ENCODE measurements around the gene BCL7A. TPM values are rescaled to one million over a fixed set of nuclear protein-coding genes. Genes with fewer than 3 reads are reported as not detected.
A peak's percentile ranks its signal among the peaks of the same experiment; 100 is the strongest.

Gene BCL7A
- total RNA-seq, 1 donor: 4.7 TPM

DNA sequence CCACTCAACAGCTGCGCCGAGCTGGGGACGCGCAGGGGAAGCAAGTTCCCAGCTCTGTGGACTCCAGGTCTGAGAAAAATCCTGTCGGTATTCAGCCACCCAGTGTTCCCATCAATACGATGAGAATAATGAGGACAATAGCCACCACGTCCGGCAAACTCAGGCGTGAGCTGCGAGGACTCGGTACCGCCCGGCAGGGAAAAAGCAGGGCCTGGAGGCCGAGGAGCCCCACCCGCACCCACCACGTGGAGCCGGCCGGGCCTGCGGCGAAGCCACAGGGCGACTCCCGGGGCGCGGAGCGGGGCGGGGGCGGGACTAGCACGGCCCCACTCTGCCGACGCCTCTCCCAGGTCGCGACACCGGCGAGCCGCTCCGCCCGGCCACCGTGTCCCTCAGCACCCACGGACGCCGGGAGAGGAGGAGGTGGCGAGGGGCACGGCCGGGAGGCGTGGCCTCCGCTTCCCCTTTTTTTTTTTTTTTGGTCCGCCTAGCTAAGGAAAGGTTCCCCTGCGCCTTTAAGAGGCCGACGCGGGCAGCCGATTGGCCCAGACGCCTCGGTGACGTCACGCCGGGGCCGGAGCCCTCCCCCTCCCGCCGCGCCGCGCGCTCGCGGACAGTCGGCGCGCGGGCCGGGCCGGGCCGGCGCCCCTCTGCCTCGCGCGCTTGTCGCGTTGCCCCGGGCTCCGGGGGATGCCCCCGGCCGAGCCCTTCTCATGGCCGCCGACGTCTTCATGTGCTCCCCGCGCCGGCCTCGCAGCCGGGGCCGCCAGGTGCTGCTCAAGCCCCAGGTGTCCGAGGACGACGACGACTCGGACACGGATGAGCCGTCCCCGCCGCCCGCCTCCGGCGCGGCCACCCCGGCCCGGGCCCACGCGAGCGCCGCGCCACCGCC, 56.7 kb downstream of the BCL7A start, which contains the start of gene MLXIP:
TSS of gene MLXIP (plus strand) at position 616 of the 892 bp plus-strand sequence. CDS start at position 714, 98 bp downstream.
- peaks cover 44% of the 10 kb centered on the region for H3K79me2 ChIP-seq (ENCODE audit: insufficient read depth, low read length)
- peak within 1 kb of the TSS; percentile 82 for H3K4me3 ChIP-seq (ENCODE audit: insufficient read depth, low read length)
- no peaks in the 10 kb centered on the region for H3K9me3 ChIP-seq (ENCODE audit: low read depth, low read length)
- no peaks in the 10 kb centered on the region for H3K27me3 ChIP-seq (ENCODE audit: insufficient read depth, low read length)
- no peak for TF ChIP-seq CTCF (IDR thresholded peaks at IDR 0.05; ENCODE audit: extremely low read depth, low read depth, low read length)
- H4K20me1 ChIP-seq (ENCODE audit: insufficient read depth, low read length): peaks cover 38% of the 10 kb centered on the region
- H3K36me3 ChIP-seq (ENCODE audit: insufficient read depth, low read length): no peaks in the 10 kb centered on the region
- H3K4me1 ChIP-seq (ENCODE audit: insufficient read depth, low read length): peaks cover 32% of the 10 kb centered on the region
- H3K27ac ChIP-seq (ENCODE audit: low read depth, low read length): peak within 1 kb of the TSS; percentile 83
- H2AFZ ChIP-seq (ENCODE audit: low read length): peak within 1 kb of the TSS; percentile 70
- DNase-seq (ENCODE audit: insufficient read length, low spot score, missing footprints): peak; percentile 99
- H3K4me2 ChIP-seq (ENCODE audit: insufficient read depth, low read length): peak within 1 kb of the TSS; percentile 96

DNA sequence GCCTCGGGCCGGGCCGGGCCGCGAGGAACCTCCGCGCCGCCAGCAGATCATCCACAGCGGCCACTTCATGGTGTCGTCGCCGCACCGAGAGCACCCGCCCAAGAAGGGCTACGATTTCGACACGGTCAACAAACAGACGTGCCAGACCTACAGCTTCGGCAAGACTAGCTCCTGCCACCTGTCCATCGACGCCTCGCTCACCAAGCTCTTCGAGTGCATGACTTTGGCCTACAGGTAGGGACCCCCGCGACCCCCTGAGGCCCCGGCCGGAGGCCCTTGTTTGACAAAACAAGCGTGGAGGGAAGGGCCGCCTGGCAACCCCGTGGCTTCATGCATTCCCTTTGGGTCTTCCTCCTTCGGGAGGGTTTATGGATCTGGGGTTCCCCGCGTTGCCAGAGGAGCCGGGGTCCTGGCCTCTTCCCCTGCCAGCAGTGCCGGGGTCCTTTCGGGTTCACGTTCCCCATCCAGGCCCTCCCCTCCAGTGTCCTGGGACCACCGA, 57.4 kb downstream of the BCL7A start:
- peaks cover 32% of the 10 kb centered on the region for H3K4me1 ChIP-seq (ENCODE audit: insufficient read depth, low read length)
- no peaks in the 10 kb centered on the region for H3K27me3 ChIP-seq (ENCODE audit: insufficient read depth, low read length)
- TF ChIP-seq CTCF (IDR thresholded peaks at IDR 0.05; ENCODE audit: extremely low read depth, low read depth, low read length): no peak
- H3K9me3 ChIP-seq (ENCODE audit: low read depth, low read length): no peaks in the 10 kb centered on the region
- peak overlapping the region; percentile 83 for H3K27ac ChIP-seq (ENCODE audit: low read depth, low read length)
- DNase-seq (ENCODE audit: insufficient read length, low spot score, missing footprints): peak; percentile 62
- peak overlapping the region; percentile 70 for H2AFZ ChIP-seq (ENCODE audit: low read length)
- peaks cover 51% of the 10 kb centered on the region for H3K79me2 ChIP-seq (ENCODE audit: insufficient read depth, low read length)
- peak overlapping the region; percentile 96 for H3K4me2 ChIP-seq (ENCODE audit: insufficient read depth, low read length)
- peaks cover 3% of the 10 kb centered on the region for H3K36me3 ChIP-seq (ENCODE audit: insufficient read depth, low read length)
- peak overlapping the region; percentile 82 for H3K4me3 ChIP-seq (ENCODE audit: insufficient read depth, low read length)
- peaks cover 38% of the 10 kb centered on the region for H4K20me1 ChIP-seq (ENCODE audit: insufficient read depth, low read length)

DNA sequence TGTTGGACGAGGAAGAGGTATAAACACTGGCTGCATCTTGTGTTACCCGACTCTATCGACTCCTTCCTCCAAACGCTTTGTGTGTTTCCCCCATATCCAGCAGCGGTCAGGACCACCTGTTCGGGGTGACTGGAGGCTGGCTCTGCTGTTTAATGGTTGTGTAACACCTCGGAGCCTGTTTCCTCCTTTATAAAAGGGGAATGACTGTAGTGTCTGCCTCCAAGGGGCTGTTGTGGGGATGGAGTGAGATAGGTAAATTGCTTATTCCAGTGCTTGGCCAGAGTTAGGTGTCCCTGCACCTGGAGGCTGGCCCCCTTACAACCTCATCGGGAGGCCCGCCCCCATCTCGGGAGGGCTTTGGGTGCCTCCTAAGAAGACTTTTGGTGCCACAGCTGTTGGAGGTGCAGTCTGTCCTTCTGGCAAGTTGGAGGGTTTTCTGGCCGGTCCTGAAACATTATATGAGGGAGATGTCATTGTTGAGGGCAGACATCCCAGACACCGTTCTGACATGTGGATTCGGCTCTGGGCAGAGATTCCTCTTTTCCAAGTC, 57.9 kb downstream of the BCL7A start:
- peaks cover 55% of the 10 kb centered on the region for H3K79me2 ChIP-seq (ENCODE audit: insufficient read depth, low read length)
- peak overlapping the region; percentile 83 for H3K27ac ChIP-seq (ENCODE audit: low read depth, low read length)
- no peak for TF ChIP-seq CTCF (IDR thresholded peaks at IDR 0.05; ENCODE audit: extremely low read depth, low read depth, low read length)
- peak overlapping the region; percentile 96 for H3K4me2 ChIP-seq (ENCODE audit: insufficient read depth, low read length)
- DNase-seq (ENCODE audit: insufficient read length, low spot score, missing footprints): peak; percentile 81
- peak overlapping the region; percentile 70 for H2AFZ ChIP-seq (ENCODE audit: low read length)
- H4K20me1 ChIP-seq (ENCODE audit: insufficient read depth, low read length): peaks cover 38% of the 10 kb centered on the region
- peaks cover 3% of the 10 kb centered on the region for H3K36me3 ChIP-seq (ENCODE audit: insufficient read depth, low read length)
- peak overlapping the region; percentile 82 for H3K4me3 ChIP-seq (ENCODE audit: insufficient read depth, low read length)
- no peaks in the 10 kb centered on the region for H3K27me3 ChIP-seq (ENCODE audit: insufficient read depth, low read length)
- H3K4me1 ChIP-seq (ENCODE audit: insufficient read depth, low read length): peaks cover 32% of the 10 kb centered on the region
- H3K9me3 ChIP-seq (ENCODE audit: low read depth, low read length): no peaks in the 10 kb centered on the region
